HG03095 (cell line): ENCODE results near the gene CNTN5.
"Not testable (repeated sequence)": the region's sequence is repeated elsewhere in the genome, so short reads cannot be mapped to it uniquely, and the experiment has no call there.

Experiments
- ATAC-seq: cut with Tn5 transposase; IDR thresholded peaks from one replicate; pipeline ENCODE4 v1.9.1; 2021; ENCODE audit warnings: moderate library complexity; ENCODE audit not compliant: unreplicated experiment

CNTN5 gene

GRCh38 chr11:99268886-99269285 lies 248.1 kb downstream of the CNTN5 start:
- no peak for ATAC-seq

GRCh38 chr11:99271527-99271926 lies 250.8 kb downstream of the CNTN5 start:
- ATAC-seq, result no peak

GRCh38 chr11:99275521-99275920 lies 254.8 kb downstream of the CNTN5 start:
- ATAC-seq, result no peak

GRCh38 chr11:99277281-99277680 lies 256.5 kb downstream of the CNTN5 start:
- no peak for ATAC-seq

- ATAC-seq, result no peak
These were observed 258.5 kb downstream of the CNTN5 start for GRCh38 chr11:99279266-99279665.

GRCh38 chr11:99281331-99281730 lies 260.6 kb downstream of the CNTN5 start:
- no peak for ATAC-seq

GRCh38 chr11:99297925-99298324 lies 277.2 kb downstream of the CNTN5 start:
- ATAC-seq, result not testable (repeated sequence)

- ATAC-seq, result no peak
These were observed 286.9 kb downstream of the CNTN5 start for GRCh38 chr11:99307510-99308088.

GRCh38 chr11:99311870-99312269 lies 291.1 kb downstream of the CNTN5 start:
- ATAC-seq, result no peak

GRCh38 chr11:99316776-99317520 lies 296.2 kb downstream of the CNTN5 start:
- no peak for ATAC-seq

- no peak for ATAC-seq
These were observed 300.1 kb downstream of the CNTN5 start for GRCh38 chr11:99320769-99321290.

GRCh38 chr11:99325847-99326246 lies 305.1 kb downstream of the CNTN5 start:
- no peak for ATAC-seq

GRCh38 chr11:99327066-99327465 lies 306.3 kb downstream of the CNTN5 start:
- ATAC-seq, result no peak

- ATAC-seq, result no peak
These were observed 306.8 kb downstream of the CNTN5 start for GRCh38 chr11:99327527-99327926.

- ATAC-seq, result no peak
These were observed 312.9 kb downstream of the CNTN5 start for GRCh38 chr11:99333621-99334020.

GRCh38 chr11:99343117-99343516 lies 322.4 kb downstream of the CNTN5 start:
- ATAC-seq, result no peak

- ATAC-seq, result no peak
These were observed 328.5 kb downstream of the CNTN5 start for GRCh38 chr11:99349151-99349673.

GRCh38 chr11:99351624-99352023 lies 330.9 kb downstream of the CNTN5 start:
- no peak for ATAC-seq

- no peak for ATAC-seq
These were observed 331.9 kb downstream of the CNTN5 start for GRCh38 chr11:99352642-99353041.

GRCh38 chr11:99366546-99366945 lies 345.8 kb downstream of the CNTN5 start:
- no peak for ATAC-seq

GRCh38 chr11:99368583-99368982 lies 347.8 kb downstream of the CNTN5 start:
- ATAC-seq, result no peak

- no peak for ATAC-seq
These were observed 349.9 kb downstream of the CNTN5 start for GRCh38 chr11:99370549-99371216.
